Globus pallidus (tissue), 1 donor: ENCODE data around the gene SELENOO.
A peak's percentile ranks its signal among the peaks of the same experiment; 100 is the strongest.

Experiments used
- DNase-seq: peaks from one replicate; pipeline ENCODE4 v3.0.0-alpha.2; 2015; ENCODE audit warnings: low spot score

Gene SELENOO

DNA sequence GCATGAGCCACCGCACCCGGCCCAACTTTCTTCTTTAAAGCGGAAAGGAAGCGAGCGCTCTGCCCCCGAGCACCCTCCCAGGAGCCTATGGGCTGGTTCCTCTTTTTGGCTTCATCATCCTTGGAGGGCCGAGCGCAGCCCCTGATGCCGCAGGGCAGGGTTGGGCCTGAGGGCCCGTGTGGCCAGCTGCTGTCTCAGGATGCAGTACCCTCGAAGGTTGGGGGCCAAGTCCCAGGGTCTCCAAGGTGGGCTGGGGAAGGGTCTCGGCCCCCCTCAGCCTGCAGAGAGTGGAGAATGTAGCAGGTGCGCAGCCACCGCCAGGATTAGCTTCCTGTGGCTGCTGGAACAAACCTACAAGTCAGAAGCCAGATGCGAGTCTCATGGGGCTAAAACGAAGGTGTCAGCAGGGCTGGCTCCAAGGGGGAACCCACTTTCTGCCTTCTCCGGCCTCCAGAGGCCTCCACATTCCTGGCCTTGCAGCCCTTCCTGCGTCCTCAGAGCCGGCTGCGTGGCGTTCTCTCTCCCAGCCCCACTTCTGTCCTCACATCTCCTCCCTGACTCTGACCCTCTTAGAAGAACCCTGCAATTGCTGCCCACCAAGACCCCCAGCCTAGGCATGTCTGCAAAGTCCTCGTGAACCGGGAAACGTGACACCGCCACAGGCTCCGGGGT lies 27.4 kb upstream of the SELENOO start:
- DNase-seq: no peak

DNA sequence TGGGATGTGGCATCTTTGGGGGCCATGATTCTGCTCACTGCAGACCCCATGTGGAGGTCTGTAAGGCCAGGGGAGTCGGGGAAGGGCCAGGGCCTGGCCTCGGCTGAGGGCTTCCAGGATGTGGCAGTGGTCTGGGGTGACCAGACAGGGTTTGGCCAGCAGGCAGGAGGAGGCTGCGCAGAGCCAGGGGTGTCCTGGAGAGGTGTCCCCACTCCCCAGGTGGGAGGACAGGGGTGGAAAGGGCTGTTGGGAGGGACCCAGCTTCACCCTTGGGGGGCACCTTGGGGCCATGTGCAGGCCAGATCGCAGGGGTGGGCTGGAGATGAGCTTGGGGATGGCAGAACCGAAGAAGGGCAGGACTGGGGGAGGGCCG lies 26.8 kb upstream of the SELENOO start:
- no peak for DNase-seq

DNA sequence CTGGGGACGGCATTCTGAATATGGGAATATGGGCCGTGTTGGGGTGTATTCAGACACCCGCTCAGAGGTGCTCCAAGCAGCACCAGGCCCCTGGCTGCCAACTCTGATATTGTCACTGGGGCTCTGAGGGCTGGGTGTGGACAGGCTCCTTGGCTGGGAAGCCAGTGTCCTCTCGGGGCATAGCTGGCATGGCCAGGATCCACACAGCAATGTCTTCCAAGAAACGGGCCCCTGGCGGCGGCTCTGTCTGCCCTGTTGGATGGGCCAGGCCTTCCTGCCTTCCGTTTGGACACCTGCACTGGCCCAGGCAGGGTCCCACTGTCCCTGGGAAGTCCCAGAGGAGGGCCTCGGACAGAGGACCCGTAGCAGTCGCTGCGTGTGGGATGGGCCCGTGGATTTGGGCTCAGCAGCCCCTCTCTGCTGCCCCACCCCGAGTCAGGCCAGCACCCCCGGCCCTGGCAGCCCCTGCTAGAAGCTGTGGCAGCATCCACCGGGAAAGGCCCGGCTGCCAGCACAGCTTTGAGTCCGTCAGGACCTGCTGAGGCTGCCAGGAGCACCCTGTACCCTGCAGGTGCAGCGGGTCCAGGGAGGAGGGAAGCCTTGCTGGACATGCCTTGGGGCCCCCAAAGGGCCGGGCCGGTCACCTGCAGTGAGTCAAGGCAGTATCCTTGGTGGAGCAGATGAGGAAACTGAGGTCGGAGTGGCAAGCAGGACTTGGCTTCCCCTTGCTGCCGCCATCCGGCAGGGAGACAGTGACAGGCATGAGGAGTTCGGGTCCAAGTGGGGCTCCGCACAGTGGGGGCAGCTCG lies 26.2 kb upstream of the SELENOO start:
- no peak for DNase-seq

DNA sequence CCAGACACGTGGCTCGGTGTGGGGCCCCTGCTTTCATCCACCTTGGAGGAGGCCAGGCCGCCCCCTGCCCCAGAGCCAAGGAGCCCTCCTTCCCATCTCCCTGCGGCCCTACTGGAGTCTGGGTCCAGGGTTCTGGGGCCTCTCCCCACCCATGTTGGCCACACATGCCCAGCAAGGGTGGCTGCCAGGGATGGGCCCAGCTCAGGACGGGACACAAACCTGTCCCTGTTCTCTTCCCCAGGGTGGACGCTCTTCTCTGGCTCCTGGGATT lies 25.7 kb upstream of the SELENOO start:
- no peak for DNase-seq

DNA sequence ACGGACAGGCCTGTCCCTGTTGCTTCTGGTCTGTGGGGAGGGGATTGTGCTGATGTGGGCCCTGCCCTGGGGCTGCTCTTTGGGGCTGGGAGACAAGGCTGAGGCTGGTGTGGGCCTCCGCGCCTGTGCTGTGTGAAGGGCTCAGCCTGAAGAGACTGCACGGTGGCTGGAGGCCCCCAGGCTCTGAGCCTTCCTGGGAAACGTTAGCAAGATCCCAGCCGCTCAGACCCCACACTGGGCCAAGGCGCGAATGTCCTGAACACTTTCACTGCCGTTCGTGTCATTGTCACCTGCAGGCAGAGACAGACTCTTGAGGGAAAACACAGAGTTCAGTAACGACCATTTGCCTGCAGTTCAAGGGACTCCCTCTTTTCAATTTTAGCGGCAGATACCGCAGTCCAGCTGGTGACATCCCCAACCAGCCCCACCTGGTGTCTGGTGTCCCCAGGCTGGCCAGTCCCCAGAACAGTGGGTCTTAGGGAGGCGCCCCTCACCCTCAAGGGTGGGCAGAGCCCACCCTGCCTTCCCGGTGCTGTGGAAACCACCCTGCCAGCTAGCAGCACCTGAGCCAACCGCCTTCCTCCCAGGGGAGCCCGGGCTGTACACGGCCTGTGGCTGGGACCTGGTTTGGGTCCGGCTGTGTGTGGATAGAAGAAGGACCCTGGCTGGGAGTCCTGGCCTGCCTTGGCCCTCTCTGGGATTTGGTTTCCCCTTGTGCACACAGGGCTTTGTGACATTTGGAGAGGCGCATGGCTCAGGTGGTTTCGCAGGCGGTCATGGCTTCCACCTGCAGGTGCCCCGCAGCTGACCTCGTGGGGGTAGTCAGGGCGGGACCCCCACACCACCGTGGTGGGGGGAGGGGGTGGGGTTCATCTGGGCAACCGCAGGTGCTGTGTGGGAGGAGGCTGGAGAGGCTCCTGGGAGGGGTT lies 24.6 kb upstream of the SELENOO start:
- DNase-seq: no peak

DNA sequence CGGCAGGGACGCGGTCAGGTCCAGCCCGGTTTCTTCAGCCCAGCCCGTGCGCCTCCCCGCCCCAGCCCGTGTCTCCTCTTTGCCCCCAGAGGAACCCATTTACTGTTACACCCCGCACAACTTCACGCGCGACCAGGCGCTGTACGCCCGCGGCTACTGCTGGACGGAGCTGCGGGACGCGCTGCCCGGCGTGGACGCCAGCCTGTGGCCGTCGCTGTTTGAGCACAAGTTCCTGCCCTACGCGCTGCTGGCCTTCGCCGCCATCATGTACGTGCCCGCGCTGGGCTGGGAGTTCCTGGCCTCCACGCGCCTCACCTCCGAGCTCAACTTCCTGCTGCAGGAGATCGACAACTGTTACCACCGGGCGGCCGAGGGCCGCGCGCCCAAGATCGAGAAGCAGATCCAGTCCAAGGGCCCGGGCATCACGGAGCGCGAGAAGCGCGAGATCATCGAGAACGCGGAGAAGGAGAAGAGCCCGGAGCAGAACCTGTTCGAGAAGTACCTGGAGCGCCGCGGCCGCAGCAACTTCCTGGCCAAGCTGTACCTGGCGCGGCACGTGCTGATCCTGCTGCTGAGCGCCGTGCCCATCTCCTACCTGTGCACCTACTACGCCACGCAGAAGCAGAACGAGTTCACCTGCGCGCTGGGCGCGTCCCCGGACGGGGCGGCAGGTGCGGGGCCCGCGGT lies 23.8 kb upstream of the SELENOO start:
- no peak for DNase-seq

DNA sequence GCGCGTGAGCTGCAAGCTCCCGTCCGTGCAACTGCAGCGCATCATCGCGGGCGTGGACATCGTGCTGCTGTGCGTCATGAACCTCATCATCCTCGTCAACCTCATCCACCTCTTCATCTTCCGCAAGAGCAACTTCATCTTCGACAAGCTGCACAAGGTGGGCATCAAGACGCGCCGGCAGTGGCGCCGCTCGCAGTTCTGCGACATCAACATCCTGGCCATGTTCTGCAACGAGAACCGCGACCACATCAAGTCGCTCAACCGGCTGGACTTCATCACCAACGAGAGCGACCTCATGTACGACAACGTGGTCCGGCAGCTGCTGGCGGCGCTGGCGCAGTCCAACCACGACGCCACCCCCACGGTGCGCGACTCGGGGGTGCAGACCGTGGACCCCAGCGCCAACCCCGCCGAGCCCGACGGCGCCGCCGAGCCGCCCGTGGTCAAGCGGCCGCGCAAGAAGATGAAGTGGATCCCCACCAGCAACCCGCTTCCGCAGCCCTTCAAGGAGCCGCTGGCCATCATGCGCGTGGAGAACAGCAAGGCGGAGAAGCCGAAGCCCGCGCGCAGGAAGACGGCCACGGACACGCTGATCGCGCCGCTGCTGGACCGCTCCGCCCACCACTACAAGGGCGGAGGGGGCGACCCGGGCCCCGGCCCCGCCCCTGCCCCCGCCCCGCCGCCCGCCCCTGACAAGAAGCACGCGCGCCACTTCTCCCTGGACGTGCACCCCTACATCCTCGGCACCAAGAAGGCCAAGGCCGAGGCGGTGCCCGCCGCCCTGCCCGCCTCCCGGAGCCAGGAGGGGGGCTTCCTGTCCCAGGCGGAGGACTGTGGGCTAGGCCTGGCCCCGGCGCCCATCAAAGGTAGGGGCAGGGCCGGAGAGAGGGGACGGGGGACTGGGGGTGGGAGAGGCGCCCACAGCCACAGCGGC lies 23.0 kb upstream of the SELENOO start:
- DNase-seq: no peak

DNA sequence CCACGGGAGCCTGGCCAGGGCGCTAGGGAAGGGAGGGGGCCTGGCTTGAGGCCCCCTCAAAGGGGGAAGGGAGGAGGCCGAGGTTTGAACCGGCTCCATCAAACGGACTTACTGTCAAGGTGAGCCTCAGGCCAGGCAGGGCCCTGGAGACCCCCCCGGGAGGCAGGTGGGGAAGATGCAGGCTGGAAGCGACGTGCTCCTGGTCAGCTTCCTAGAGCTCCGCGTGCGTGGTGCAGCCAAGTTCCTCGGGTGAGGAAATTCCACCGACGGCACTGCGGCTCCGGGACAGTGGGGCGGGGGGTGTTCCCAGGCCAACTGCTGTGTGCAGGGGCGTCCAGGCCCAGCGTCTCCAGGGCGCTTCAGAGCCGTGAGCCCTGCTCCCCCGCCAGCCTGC lies 22.3 kb upstream of the SELENOO start:
- DNase-seq: no peak

DNA sequence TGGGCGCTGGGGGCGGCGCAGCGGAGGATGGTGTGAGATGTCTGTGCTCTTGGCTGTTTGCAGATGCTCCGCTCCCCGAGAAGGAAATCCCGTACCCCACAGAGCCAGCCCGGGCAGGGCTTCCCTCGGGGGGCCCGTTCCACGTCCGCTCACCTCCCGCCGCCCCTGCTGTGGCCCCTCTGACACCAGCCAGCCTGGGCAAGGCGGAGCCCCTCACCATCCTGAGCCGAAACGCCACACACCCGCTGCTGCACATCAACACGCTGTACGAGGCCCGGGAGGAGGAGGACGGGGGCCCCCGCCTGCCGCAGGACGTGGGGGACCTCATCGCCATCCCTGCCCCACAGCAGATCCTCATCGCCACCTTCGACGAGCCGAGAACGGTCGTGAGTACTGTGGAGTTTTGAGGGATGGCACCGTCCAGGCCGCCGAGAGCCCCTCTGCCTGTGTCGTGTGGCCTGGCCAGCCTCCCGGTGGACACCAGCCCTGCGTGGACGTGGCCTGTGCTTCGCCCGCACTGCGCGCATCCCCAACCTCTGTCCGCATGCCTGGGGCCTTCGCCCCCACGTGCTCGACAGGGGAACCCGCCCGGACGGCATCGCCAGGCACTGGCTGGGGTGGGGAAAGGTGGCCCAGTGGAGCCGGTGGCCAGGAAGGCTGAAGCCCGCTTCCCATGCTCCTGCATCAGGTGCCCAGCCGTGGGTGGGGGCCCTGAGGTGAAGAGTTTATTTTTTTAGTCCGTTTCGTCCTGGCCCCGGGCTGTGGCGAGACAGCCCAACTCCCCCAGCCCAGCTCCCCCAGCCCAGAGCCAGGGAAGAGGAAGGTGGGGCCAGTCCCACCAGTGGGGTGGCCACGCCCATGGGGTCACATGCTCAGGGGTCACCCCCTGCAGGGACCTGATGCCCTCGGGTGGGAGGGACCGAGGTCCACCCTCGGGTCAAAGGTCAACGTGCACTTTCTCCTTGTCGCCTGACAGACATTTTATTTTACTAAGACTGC lies 21.6 kb upstream of the SELENOO start:
- no peak for DNase-seq

DNA sequence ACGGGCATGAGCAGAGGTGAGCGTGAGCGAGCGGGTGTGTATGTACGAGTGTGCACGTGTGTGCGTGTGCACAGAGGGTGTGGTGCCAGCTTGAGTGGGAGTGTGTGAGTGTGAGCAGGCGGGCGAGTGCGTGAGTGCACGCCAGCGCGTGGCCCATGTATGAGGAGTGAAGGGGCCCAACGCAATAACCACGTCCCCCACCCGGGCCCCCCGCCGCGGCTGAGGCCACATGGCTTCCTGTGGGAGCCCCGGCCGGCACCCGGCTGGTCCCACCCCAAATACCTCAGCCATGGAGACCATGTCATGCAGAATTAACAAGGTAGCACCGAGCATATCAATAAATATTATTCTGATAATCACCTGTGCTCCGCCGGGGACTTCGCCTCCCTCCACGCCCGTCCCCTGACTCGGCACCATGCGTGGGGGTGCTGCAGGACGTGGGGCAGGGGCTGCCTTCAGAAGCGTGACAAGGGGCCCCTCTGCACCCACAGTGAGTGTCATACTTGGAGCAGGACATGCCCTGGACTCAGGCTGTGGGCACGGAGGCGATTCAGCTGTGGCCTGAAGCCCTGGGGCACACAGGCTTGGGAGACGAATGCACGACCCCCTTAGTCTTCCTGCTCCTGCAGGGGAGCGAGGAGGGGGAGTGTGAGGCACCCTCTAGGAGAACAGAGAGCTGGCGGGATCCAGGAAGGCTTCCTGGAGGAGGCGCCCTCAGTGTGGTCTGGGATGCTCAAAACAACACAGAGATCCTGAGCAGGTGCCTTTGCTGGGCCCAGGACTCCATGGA lies 20.7 kb upstream of the SELENOO start:
- no peak for DNase-seq

DNA sequence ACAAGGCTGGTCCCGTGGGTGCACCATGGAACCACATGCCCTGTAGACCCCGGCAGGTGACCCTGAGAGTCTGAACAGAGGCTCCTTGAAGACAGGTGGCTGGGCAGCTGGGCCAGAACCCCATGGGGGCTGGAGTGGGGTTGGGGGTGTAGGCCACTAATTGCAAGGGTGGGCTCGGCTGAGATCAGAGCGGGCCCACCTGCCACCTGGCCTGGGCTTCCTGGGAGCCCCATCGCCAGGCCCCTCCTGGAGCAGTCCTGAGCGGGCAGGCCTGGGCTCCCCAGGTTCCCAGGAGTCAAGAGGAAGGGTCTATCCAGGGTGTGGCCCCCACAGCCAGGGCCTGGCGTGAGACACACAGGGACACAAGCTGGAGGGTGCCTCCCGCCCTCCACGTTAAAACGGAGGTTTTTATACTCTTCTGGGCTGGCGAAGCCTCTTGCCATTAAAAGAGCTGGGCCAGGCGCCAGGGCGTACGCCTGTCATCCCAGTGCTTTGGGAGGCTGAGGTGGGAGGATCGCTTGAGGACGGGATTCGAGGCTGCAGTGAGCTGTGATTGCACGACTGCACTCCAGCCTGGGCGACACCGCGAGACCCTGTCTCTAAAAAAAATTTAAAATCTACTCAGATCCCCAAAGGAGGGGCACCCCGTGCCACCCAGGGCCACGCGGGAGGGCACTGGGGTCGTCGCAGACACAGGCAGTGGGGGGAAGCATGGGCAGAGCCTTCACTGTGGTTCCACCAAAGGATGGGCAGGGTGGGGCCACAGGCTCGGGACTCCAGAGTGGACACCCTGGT lies 19.9 kb upstream of the SELENOO start:
- DNase-seq: no peak

DNA sequence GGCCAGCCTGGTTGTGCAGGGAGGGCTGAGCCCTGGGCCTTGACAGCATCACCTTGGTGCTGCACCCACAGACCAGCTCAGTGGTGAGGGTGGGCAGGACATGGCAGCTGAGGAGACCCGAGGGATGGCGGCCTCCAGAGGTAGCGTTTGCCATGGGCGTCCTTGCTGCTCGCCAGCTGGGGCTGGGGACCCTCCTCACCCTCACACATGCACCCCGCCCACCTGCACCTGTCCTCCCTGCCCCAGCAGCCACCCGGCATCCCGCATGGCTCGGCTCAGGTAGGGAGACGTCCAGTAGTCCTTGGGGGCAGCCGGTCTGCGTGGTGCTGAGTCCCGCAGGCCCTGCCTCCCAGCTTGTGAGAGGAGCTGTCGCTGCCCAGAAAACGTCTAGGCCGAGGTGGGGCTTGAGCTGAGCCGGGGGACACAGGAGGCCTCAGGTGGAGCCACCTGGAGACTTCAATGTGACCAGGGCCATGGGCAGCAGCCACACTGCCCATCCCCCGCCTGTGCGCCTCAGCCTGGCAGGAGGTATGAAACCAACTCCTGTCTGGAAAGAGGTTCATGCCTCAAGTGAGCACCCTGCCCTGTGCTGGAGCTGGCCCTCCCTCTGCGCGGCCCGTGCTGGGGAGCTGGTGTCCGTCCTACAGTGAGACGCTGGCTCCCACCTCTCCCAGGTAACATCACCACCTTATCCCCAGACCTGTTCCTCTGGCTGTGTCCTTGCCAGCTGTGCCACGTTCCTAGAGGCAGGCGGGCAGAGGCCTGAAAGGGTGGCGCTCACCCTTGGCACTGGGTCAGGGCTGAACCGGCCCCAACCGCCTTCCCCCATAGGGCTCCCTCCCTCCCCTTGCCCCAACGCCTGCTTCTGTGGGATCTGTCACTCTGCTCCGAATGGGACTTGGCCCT lies 18.4 kb upstream of the SELENOO start:
- DNase-seq: no peak

DNA sequence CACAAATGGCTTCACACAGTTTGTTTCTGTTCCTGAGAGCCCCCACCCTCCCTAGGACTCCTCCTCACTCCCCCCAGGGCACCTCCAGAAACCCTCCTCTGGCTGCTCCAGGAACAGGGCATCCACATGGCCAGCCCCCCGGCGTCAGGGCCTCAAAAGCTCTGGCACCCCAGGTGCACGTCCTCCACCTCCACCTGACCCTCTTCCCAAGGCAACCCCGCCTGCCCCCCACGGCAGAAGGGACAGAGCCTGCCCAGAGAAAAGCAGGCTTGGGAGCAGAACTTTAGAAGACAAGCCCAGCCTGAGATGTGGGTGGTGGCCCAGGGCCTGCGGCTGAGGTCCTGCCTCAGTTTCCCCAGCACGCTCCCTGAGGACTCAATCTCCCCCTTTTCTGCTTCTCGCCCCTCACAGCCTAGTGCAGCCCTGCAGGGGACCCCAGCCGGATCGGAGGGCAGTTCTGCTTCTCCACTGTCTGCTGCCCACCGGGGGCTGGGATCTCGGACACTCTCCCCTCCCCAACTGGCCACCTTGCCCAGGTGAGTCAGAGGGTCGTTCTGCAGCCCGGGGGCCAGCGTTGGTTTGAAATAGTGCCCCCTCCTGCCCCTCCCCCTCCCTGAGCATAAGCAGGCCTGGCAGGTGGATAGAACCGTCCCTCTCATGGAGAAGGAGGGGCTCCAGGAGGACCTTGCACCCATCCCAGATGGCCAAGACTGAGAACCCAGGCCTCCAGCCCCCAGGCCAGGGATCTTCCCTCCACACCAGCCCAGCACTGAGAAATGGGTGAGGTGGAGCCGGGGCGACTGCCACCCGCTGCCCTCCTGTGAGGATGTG lies 17.5 kb upstream of the SELENOO start:
- DNase-seq: no peak

DNA sequence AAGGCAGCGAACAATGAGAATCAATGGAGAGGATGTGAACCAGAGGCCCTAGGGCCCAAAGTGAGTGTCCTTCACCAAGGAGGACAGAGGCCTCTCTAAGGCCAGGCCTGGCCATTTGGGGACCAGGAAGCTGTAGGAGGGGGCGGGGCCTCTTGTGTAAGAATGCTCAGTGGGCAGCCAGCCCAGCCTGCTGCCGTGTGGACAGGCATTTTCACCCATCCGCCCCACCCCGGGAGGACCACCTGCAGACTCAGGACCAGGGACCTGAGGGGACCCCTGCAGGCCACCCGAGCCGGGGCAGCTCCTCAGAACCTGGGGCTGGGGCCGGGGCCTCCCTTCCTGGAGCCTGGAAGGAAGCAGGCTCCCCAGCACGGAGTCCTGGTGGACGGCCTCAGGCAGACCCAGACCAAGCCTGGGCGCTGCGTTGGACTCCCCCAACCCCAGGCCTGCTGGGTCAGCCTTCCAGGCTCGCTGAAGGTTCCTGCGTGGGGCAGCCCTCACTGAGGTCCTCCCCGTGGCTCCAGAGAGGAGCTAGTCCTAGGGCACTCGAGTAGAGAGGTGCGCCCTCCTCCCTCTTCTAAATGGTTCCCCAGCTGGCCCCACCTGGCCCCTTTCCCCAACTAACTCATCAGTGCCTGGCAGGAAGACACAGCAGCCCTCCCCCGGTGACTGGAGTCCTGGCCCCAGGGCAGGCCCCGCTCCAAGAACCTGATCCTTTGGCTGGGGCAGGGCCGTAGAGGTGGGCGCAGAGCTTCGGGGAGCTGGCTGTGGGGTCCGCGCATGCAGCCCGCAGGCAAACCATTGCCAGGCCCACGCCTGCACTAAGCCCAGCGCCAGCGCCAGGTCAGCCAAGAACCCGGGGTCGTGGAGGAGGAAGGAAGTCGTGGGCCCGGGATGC lies 16.6 kb upstream of the SELENOO start:
- DNase-seq: peak; percentile 47

DNA sequence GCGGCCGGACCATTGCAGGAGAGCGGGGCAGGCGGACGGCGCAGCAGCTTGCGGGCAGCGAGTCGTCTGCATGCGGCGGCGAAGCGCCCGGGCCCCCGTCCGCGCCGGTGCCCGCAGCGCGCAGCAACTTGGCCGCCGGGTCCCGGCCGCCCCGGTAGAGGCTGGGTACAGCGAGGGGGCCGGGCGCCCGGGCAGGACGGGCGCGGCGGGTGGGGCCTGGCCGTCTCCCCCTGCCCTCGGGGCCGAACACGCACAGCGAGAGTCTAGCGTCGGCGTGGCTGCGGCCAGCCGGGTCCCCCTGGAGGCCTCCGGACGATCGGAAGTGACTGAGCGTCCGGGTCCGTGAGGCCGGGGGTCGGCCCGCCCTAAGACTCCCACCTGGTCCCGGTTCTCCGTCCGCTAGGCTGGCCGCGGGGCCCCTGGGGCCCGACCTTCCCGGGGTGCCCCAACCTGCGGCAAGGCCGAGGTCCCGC lies 15.9 kb upstream of the SELENOO start:
- no peak for DNase-seq
